ENCODE measurements around the gene TOMM40. TPM values are rescaled to one million over a fixed set of nuclear protein-coding genes. Genes with fewer than 3 reads are reported as not detected.

The TOMM40 gene
- total and polyA plus RNA-seq, 9 of the 15 experiments (the other 6 are each of a cell fraction or from before 2014, with no cell fraction given) = 0.89 to 290 (median 160) TPM

DNA sequence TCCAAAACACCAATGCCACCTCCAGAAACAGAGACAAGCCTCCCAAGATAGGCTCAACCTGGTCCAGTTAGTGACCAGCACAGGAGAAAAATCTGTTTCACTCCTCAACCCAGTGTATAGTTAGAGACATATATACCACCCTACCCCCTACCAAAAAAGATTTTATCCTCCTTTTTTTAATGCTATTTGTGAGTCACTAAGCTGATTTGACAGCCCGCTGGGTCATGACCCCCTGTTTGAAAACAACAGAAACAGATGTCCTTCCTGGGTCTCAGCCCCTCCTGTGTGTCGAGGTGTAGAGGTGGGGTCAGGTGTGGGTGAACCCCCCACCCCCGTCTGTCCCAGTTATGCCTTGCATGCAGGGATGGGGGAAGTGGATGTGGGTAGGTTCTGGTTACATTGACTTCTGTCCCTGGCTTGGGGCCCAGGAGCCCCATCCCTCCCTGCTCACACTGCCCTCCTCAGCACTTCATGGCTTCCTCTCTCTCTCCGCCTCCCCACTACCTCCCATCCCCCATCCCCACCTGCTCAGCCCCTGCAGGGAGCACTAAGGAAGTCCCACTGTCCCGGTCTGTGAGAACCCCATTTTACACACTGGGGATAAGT is 14.0 kb upstream of the TOMM40 start:
- intact Hi-C loops (cut with micrococcal nuclease) (no loop called here), in situ Hi-C loops (cut with MboI) (no loop called here)
- Histone ChIP-seq H3K9ac (ENCODE audit: insufficient read depth in 1 of 2, low read depth in 2 of 2, low read length in 2 of 2) (0 out of 4 replicates have a peak overlapping the region, but pooled peaks of 1 of the 2 experiments have one; percentile 62), H3K9me3 (replicated peaks; ENCODE audit: control insufficient read depth, insufficient read depth, low read depth, low read length) (no peaks in the 10 kb centered on the region), H3K27me3 (ENCODE audit: control insufficient read depth in 2 of 2, insufficient read depth in 2 of 2, low read length in 2 of 2) (no peaks in the 10 kb centered on the region), H3K27ac (ENCODE audit: extremely low read depth, low read depth, low read length) (no peak overlapping the region), H3K4me2 (ENCODE audit: insufficient read depth, low read length) (no peak overlapping the region), H4K20me1 (replicated peaks; ENCODE audit: control insufficient read depth, insufficient read depth, low read length) (no peaks in the 10 kb centered on the region), H3K4me1 (replicated peaks in 1 of 2; ENCODE audit: control insufficient read depth in 2 of 2, insufficient read depth in 2 of 2, low read length in 2 of 2) (peaks cover 0 to 21% of the 10 kb centered on the region in 2 experiments; a peak in 2 of 5 replicates), H3K36me3 (ENCODE audit: control insufficient read depth, insufficient read depth, low read length) (peaks cover 68% of the 10 kb centered on the region), H2AFZ (ENCODE audit: low read depth, low read length) (no peak overlapping the region), H3K9me1 (ENCODE audit: control insufficient read depth, insufficient read depth, low read length) (no peaks in the 10 kb centered on the region), H3K4me3 (no peak overlapping the region), H3K79me2 (ENCODE audit: control insufficient read depth, insufficient read depth, low read length) (no peaks in the 10 kb centered on the region)
- ChIA-PET CTCF (ENCODE audit: low intra/inter-chr PET ratio) (no interaction called here), POLR2A (interaction anchor here (0.6 to 1.4 kb wide), 4 partner anchors 11 to 769 kb away, joined by 3 to 9 read pairs (median 4); partner anchors contain the start of gene TOMM40)
- TSS peak; percentile 25 for BruUV-seq (replicated peaks)
- FAIRE-seq (peak; percentile 42), ATAC-seq (no peak; the same call in 2 of the 3 replicates), DNase-seq (ENCODE audit: extremely low read depth in 1 of 4, low spot score in 3 of 4) (no peak)
- TF ChIP-seq PRMT5 (CRISPR knock-in tag; IDR thresholded peaks at IDR 0.05) (no peak), KLF1 (tag; IDR thresholded peaks at IDR 0.05) (no peak), SMAD3 (CRISPR knock-in tag; conservative IDR thresholded peaks at IDR 0.05) (no peak), ZC3H11A (IDR thresholded peaks at IDR 0.05; ENCODE audit: low read depth, low read length) (no peak), HDGF (IDR thresholded peaks at IDR 0.05) (no peak), NFIX (CRISPR knock-in tag; IDR thresholded peaks at IDR 0.05; ENCODE audit: low read depth) (no peak), L3MBTL2 (IDR thresholded peaks at IDR 0.05) (no peak), TAF9B (IDR thresholded peaks at IDR 0.05; ENCODE audit: partially characterized antibody) (no peak), TAF15 (IDR thresholded peaks at IDR 0.05; ENCODE audit: low read depth, low read length) (no peak), PCBP1 (IDR thresholded peaks at IDR 0.05; ENCODE audit: low read depth, low read length, poor library complexity, severe bottlenecking) (no peak), MCM7 (IDR thresholded peaks at IDR 0.05) (no peak)
- TF ChIP-seq, protein P1, sequence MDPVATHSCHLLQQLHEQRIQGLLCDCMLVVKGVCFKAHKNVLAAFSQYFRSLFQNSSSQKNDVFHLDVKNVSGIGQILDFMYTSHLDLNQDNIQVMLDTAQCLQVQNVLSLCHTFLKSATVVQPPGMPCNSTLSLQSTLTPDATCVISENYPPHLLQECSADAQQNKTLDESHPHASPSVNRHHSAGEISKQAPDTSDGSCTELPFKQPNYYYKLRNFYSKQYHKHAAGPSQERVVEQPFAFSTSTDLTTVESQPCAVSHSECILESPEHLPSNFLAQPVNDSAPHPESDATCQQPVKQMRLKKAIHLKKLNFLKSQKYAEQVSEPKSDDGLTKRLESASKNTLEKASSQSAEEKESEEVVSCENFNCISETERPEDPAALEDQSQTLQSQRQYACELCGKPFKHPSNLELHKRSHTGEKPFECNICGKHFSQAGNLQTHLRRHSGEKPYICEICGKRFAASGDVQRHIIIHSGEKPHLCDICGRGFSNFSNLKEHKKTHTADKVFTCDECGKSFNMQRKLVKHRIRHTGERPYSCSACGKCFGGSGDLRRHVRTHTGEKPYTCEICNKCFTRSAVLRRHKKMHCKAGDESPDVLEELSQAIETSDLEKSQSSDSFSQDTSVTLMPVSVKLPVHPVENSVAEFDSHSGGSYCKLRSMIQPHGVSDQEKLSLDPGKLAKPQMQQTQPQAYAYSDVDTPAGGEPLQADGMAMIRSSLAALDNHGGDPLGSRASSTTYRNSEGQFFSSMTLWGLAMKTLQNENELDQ (CRISPR knock-in tag; IDR thresholded peaks at IDR 0.05; ENCODE audit: borderline replicate concordance) = no peak
- TF ChIP-seq, protein P2, sequence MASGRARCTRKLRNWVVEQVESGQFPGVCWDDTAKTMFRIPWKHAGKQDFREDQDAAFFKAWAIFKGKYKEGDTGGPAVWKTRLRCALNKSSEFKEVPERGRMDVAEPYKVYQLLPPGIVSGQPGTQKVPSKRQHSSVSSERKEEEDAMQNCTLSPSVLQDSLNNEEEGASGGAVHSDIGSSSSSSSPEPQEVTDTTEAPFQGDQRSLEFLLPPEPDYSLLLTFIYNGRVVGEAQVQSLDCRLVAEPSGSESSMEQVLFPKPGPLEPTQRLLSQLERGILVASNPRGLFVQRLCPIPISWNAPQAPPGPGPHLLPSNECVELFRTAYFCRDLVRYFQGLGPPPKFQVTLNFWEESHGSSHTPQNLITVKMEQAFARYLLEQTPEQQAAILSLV (tag; IDR thresholded peaks at IDR 0.05) = no peak
- TF ChIP-seq, protein P3, sequence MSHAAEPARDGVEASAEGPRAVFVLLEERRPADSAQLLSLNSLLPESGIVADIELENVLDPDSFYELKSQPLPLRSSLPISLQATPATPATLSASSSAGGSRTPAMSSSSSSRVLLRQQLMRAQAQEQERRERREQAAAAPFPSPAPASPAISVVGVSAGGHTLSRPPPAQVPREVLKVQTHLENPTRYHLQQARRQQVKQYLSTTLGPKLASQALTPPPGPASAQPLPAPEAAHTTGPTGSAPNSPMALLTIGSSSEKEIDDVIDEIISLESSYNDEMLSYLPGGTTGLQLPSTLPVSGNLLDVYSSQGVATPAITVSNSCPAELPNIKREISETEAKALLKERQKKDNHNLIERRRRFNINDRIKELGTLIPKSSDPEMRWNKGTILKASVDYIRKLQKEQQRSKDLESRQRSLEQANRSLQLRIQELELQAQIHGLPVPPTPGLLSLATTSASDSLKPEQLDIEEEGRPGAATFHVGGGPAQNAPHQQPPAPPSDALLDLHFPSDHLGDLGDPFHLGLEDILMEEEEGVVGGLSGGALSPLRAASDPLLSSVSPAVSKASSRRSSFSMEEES (CRISPR knock-in tag; IDR thresholded peaks at IDR 0.05) = no peak
- WGBS (ENCODE audit: insufficient coverage, low coverage, missing lambda C conversion rate) = 51% methylated on average over 4 of the region's 5 CpGs

Data from K562 (cell line).